Measurements from ENCODE around the gene RGS7. TPM values are rescaled to one million over a fixed set of nuclear protein-coding genes. Genes with fewer than 3 reads are reported as not detected.
"Not testable (repeated sequence)": the region's sequence is repeated elsewhere in the genome, so short reads cannot be mapped to it uniquely, and the experiment has no call there.

The RGS7 gene
- total RNA-seq, 2 donors from 2014 or later: not detected

GRCh38 chr1:240985081-240985480 lies 371.9 kb downstream of the RGS7 start:
- DNase-seq (no peak), ATAC-seq (no peak)
- no peaks in the 10 kb centered on the region for H3K27me3 Mint-ChIP-seq
- H3K27ac Mint-ChIP-seq: no peak overlapping the region
- no peaks in the 10 kb centered on the region for H3K36me3 Mint-ChIP-seq (ENCODE audit: low read depth)
- no peaks in the 10 kb centered on the region for H3K9me3 ChIP-seq (ENCODE audit: control insufficient read depth, low read length, poor library complexity, severe bottlenecking)
- H3K4me1 Mint-ChIP-seq: no peaks in the 10 kb centered on the region
- no peak overlapping the region for H3K4me3 Mint-ChIP-seq

GRCh38 chr1:240980342-240980741 lies 376.7 kb downstream of the RGS7 start:
- Mint-ChIP-seq H3K4me3 (no peak overlapping the region), H3K4me1 (no peaks in the 10 kb centered on the region), H3K27ac (no peak overlapping the region), H3K27me3 (no peaks in the 10 kb centered on the region), H3K36me3 (ENCODE audit: low read depth) (no peaks in the 10 kb centered on the region)
- no peak for ATAC-seq
- no peak for DNase-seq
- no peaks in the 10 kb centered on the region for H3K9me3 ChIP-seq (ENCODE audit: control insufficient read depth, low read length, poor library complexity, severe bottlenecking)

- no peak for ATAC-seq
- Mint-ChIP-seq H3K27me3 (no peaks in the 10 kb centered on the region), H3K4me1 (no peaks in the 10 kb centered on the region), H3K27ac (no peak overlapping the region), H3K36me3 (ENCODE audit: low read depth) (no peaks in the 10 kb centered on the region), H3K4me3 (no peak overlapping the region)
- no peak for DNase-seq
- no peaks in the 10 kb centered on the region for H3K9me3 ChIP-seq (ENCODE audit: control insufficient read depth, low read length, poor library complexity, severe bottlenecking)
Measured at GRCh38 chr1:240976685-240977084, 380.3 kb downstream of the RGS7 start.

GRCh38 chr1:240973875-240974274 lies 383.1 kb downstream of the RGS7 start:
- Mint-ChIP-seq H3K4me3 (no peak overlapping the region), H3K4me1 (no peaks in the 10 kb centered on the region), H3K36me3 (ENCODE audit: low read depth) (no peaks in the 10 kb centered on the region), H3K27ac (no peak overlapping the region), H3K27me3 (no peaks in the 10 kb centered on the region)
- no peaks in the 10 kb centered on the region for H3K9me3 ChIP-seq (ENCODE audit: control insufficient read depth, low read length, poor library complexity, severe bottlenecking)
- DNase-seq (no peak), ATAC-seq (no peak)

DNA sequence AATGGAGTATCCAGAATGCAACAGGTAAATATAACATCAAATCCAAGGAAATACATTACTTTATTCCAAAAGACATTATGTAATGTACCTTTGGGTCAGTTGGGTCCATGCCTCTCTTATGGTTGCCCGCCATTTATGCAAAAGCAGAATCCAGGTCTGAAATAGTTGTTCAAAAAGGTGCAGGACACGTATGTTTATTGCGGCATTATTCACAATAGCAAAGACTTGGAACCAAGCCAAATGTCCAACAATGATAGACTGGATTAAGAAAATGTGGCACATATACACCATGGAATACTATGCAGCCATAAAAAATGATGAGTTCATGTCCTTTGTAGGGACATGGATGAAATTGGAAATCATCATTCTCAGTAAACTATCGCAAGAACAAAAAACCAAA lies 384.9 kb downstream of the RGS7 start:
- not testable (repeated sequence) for H3K27me3 Mint-ChIP-seq; H3K4me1 Mint-ChIP-seq; H3K4me3 Mint-ChIP-seq; DNase-seq; H3K27ac Mint-ChIP-seq; ATAC-seq; H3K36me3 Mint-ChIP-seq (ENCODE audit: low read depth); H3K9me3 ChIP-seq (ENCODE audit: control insufficient read depth, low read length, poor library complexity, severe bottlenecking)

DNA sequence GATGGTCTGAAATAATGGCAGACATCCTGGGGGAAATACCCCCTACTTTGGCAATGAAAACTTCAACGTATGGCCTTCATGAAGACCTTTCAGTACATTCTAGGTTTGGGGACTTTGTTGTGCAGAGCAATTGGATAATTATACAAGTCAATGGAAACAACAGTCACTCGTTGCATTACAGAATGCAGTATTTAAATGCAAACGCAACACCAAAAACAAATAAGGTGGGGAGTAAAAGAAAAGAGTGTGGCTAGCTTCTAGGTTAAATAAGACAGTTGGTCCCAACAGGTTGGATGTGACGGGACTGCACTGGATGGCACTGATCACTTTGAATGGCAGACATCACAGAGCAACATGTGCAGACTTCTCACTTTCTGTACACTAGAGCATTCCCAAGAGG lies 386.8 kb downstream of the RGS7 start:
- no peak overlapping the region for H3K27ac Mint-ChIP-seq
- no peaks in the 10 kb centered on the region for H3K4me1 Mint-ChIP-seq
- no peaks in the 10 kb centered on the region for H3K36me3 Mint-ChIP-seq (ENCODE audit: low read depth)
- no peaks in the 10 kb centered on the region for H3K9me3 ChIP-seq (ENCODE audit: control insufficient read depth, low read length, poor library complexity, severe bottlenecking)
- no peak for DNase-seq
- H3K27me3 Mint-ChIP-seq: no peaks in the 10 kb centered on the region
- no peak overlapping the region for H3K4me3 Mint-ChIP-seq
- no peak for ATAC-seq

DNA sequence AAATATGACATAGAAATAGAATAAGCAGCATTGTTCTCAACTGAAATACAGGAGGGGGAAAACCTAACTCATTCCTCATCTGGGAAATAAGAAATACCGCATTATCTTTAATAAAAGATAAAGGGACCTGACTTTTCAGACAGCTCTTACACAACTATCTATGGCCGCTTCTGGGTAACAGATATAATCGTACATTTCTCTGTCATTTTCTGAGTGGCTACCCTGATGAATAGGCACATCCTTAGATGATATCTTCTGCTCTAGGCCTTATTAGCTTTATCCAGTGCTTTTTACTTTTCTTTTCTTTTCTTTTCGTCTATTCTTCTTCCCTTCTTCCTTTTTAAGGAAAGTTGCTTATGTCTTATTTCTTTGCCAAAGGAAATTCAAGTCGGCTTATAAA lies 388.1 kb downstream of the RGS7 start:
- H3K27me3 Mint-ChIP-seq: no peaks in the 10 kb centered on the region
- no peak for ATAC-seq
- no peak for DNase-seq
- H3K27ac Mint-ChIP-seq: no peak overlapping the region
- H3K36me3 Mint-ChIP-seq (ENCODE audit: low read depth): no peaks in the 10 kb centered on the region
- H3K4me3 Mint-ChIP-seq: no peak overlapping the region
- no peaks in the 10 kb centered on the region for H3K4me1 Mint-ChIP-seq
- no peaks in the 10 kb centered on the region for H3K9me3 ChIP-seq (ENCODE audit: control insufficient read depth, low read length, poor library complexity, severe bottlenecking)

- no peaks in the 10 kb centered on the region for H3K36me3 Mint-ChIP-seq (ENCODE audit: low read depth)
- H3K9me3 ChIP-seq (ENCODE audit: control insufficient read depth, low read length, poor library complexity, severe bottlenecking): no peaks in the 10 kb centered on the region
- ATAC-seq (no peak), DNase-seq (no peak)
- no peak overlapping the region for H3K4me3 Mint-ChIP-seq
- no peak overlapping the region for H3K27ac Mint-ChIP-seq
- no peaks in the 10 kb centered on the region for H3K27me3 Mint-ChIP-seq
- H3K4me1 Mint-ChIP-seq: no peaks in the 10 kb centered on the region
Measured at GRCh38 chr1:240967070-240967724, 389.8 kb downstream of the RGS7 start.

DNA sequence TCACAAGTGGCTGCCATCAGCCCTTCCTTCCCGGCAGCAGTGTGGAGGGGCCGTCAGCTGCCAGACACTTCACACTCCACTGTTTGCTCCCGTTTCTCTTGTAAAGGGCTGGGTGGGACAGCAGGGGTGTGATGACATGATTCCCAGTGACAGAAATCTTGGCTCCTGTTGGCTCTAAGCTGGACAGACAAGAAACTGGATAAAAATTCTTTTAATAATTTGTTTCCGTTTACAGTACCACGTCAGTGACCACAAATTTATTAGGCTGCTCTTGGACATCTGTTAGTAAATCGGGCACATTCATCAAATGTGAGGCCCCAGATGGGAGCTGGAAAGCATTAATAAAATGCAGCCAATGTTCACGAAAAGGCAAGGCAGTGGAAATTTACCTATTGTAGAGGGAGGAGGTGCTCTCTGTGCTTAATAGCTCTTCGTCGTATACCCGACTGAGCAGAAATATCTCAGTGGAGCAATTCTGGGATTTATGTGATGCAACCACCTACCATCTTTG lies 391.4 kb downstream of the RGS7 start:
- no peaks in the 10 kb centered on the region for H3K9me3 ChIP-seq (ENCODE audit: control insufficient read depth, low read length, poor library complexity, severe bottlenecking)
- Mint-ChIP-seq H3K27me3 (no peaks in the 10 kb centered on the region), H3K4me3 (no peak overlapping the region), H3K36me3 (ENCODE audit: low read depth) (no peaks in the 10 kb centered on the region), H3K4me1 (no peaks in the 10 kb centered on the region), H3K27ac (no peak overlapping the region)
- no peak for ATAC-seq
- DNase-seq: no peak

DNA sequence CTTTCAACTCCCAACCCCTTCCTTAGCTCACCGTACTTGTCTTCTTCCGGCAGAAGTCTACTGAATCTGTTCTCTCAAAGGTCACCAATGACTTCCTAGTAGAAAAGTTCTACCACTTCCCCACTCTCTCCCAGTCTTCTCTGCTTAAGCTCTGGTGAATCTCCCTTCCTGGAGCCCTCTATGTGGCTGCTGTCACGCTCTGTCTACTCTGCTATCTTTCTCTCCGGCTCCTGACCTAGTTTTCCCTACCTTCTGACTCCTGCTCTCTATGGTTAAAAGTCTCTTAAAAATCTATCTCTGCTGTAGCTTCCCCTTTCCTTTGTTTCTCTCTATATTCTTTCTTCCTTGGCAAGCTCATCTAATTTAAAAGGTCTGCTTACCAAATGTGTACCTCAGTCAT lies 394.9 kb downstream of the RGS7 start:
- ATAC-seq: no peak
- H3K9me3 ChIP-seq (ENCODE audit: control insufficient read depth, low read length, poor library complexity, severe bottlenecking): no peaks in the 10 kb centered on the region
- Mint-ChIP-seq H3K36me3 (ENCODE audit: low read depth) (no peaks in the 10 kb centered on the region), H3K4me3 (no peak overlapping the region), H3K27me3 (no peaks in the 10 kb centered on the region), H3K27ac (no peak overlapping the region), H3K4me1 (no peaks in the 10 kb centered on the region)
- DNase-seq: no peak

GRCh38 chr1:240956424-240956823 lies 400.6 kb downstream of the RGS7 start:
- Mint-ChIP-seq H3K4me3 (no peak overlapping the region), H3K4me1 (no peaks in the 10 kb centered on the region), H3K27me3 (no peaks in the 10 kb centered on the region), H3K36me3 (ENCODE audit: low read depth) (no peaks in the 10 kb centered on the region), H3K27ac (no peak overlapping the region)
- no peak for DNase-seq
- no peak for ATAC-seq
- no peaks in the 10 kb centered on the region for H3K9me3 ChIP-seq (ENCODE audit: control insufficient read depth, low read length, poor library complexity, severe bottlenecking)

DNA sequence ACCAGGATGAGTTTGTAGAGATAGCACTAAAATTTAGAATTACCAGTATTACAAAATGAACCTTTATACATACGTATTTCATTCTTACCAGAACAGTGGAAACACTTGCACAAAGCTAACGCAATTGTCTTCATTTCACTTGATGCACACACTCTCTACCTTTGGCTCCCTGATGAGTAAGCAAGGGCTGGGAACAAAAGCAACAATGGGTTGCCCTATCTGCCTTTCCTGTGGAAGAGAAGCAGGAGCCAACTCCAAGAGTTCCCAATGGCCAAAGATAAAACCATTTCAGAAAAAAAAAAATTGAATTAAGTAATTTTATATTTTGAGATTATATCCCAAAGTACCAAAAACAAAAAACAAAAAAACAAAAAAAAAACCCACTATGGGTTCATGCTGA lies 401.0 kb downstream of the RGS7 start:
- no peak for DNase-seq
- ATAC-seq: no peak
- Mint-ChIP-seq H3K4me1 (no peaks in the 10 kb centered on the region), H3K4me3 (no peak overlapping the region), H3K27me3 (no peaks in the 10 kb centered on the region), H3K36me3 (ENCODE audit: low read depth) (no peaks in the 10 kb centered on the region), H3K27ac (no peak overlapping the region)
- H3K9me3 ChIP-seq (ENCODE audit: control insufficient read depth, low read length, poor library complexity, severe bottlenecking): no peaks in the 10 kb centered on the region

DNA sequence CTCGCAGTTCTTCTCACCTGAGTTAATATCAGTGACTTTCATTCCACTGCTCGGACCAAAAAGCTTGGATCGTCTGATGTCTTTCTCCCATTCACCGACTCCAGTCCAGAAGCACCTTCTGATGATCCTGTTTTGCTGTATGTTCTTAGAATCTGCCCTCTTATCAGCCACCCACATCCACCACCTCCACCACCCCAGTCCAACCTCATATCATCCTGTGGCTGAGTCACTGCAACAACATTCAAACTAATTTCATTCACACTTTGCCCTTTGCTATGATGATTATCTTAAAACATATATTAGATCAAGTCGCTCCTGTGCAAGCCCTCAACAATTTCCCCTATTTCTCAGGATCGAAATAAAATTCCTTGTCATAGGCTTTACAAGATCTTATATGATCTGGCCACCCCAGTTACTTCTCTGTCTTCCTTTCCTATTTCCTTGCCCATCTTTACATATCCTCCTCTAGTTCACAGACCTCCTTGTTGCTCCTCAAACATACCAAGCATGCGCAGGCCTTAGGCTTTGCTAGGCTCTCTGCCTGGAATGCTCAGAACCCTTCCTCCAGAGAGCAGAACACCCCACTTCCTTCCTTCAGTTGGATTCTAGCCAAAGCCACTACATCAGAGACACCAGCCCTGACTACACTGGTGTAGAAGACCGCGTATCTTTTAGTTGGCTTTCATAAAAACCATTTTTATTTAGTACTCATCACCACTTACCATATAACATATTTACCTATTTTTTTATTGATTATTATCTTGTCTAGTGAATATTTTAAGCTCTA lies 409.4 kb downstream of the RGS7 start:
- no peaks in the 10 kb centered on the region for H3K36me3 Mint-ChIP-seq (ENCODE audit: low read depth)
- H3K27me3 Mint-ChIP-seq: peaks cover 5% of the 10 kb centered on the region
- H3K4me1 Mint-ChIP-seq: peaks cover 8% of the 10 kb centered on the region
- H3K4me3 Mint-ChIP-seq: no peak overlapping the region
- no peak overlapping the region for H3K27ac Mint-ChIP-seq
- DNase-seq: no peak
- no peak for ATAC-seq
- H3K9me3 ChIP-seq (ENCODE audit: control insufficient read depth, low read length, poor library complexity, severe bottlenecking): no peaks in the 10 kb centered on the region

GRCh38 chr1:240946926-240947325 lies 410.1 kb downstream of the RGS7 start:
- no peak overlapping the region for H3K27ac Mint-ChIP-seq
- no peaks in the 10 kb centered on the region for H3K36me3 Mint-ChIP-seq (ENCODE audit: low read depth)
- no peaks in the 10 kb centered on the region for H3K9me3 ChIP-seq (ENCODE audit: control insufficient read depth, low read length, poor library complexity, severe bottlenecking)
- H3K4me3 Mint-ChIP-seq: no peak overlapping the region
- no peak for ATAC-seq
- H3K27me3 Mint-ChIP-seq: peaks cover 5% of the 10 kb centered on the region
- DNase-seq: no peak
- H3K4me1 Mint-ChIP-seq: peaks cover 8% of the 10 kb centered on the region
